Measurements from ENCODE around the gene SLC28A1. TPM values are rescaled to one million over a fixed set of nuclear protein-coding genes. Genes with fewer than 3 reads are reported as not detected.

The SLC28A1 gene
- total RNA-seq, 1 donor from 2014 or later, result not detected

- DNase-seq (ENCODE audit: low spot score in 2 of 2), result no peak
- no peak for FAIRE-seq
Measured at GRCh38 chr15:84880822-84881519, 3.5 kb upstream of the SLC28A1 start.

- DNase-seq (ENCODE audit: low spot score in 2 of 2), result no peak
- no peak for FAIRE-seq
Measured at GRCh38 chr15:84881520-84881830, 3.0 kb upstream of the SLC28A1 start.

- no peak for DNase-seq (ENCODE audit: low spot score in 2 of 2)
- no peak for FAIRE-seq
Measured at GRCh38 chr15:84883466-84883865, 996 bp upstream of the SLC28A1 start.

- no peak for FAIRE-seq
- no peak for DNase-seq (ENCODE audit: low spot score in 2 of 2)
Measured at GRCh38 chr15:84885801-84886200, 1.3 kb downstream of the SLC28A1 start.

GRCh38 chr15:84886211-84886983, 1.9 kb downstream of the SLC28A1 start:
- DNase-seq (ENCODE audit: low spot score in 2 of 2) (no peak), FAIRE-seq (no peak)

- FAIRE-seq, result no peak
Measured at GRCh38 chr15:84886984-84887299, 2.5 kb downstream of the SLC28A1 start.

GRCh38 chr15:84887938-84888337, 3.5 kb downstream of the SLC28A1 start:
- no peak for FAIRE-seq
- DNase-seq (ENCODE audit: low spot score in 2 of 2), result no peak

More at GRCh38 chr15:84886984-84887299, 2.5 kb downstream of the SLC28A1 start:
- DNase-seq (ENCODE audit: low spot score in 2 of 2), result no peak

GRCh38 chr15:84888639-84889038, 4.2 kb downstream of the SLC28A1 start:
- FAIRE-seq (no peak), DNase-seq (ENCODE audit: low spot score in 2 of 2) (no peak)

- DNase-seq (ENCODE audit: low spot score in 2 of 2), result peak in 1 of 2 donors; percentile 42
- FAIRE-seq, result no peak
Measured at GRCh38 chr15:84889313-84889990, 5.0 kb downstream of the SLC28A1 start.

GRCh38 chr15:84889991-84890669, 5.7 kb downstream of the SLC28A1 start:
- FAIRE-seq, result no peak
- no peak for DNase-seq (ENCODE audit: low spot score in 2 of 2)

GRCh38 chr15:84890670-84891162, 6.3 kb downstream of the SLC28A1 start:
- DNase-seq (ENCODE audit: low spot score in 2 of 2) (no peak), FAIRE-seq (no peak)

- FAIRE-seq (no peak), DNase-seq (ENCODE audit: low spot score in 2 of 2) (no peak)
Measured at GRCh38 chr15:84891339-84891738, 6.9 kb downstream of the SLC28A1 start.

GRCh38 chr15:84892786-84893307, 8.4 kb downstream of the SLC28A1 start:
- DNase-seq (ENCODE audit: low spot score in 2 of 2) (no peak), FAIRE-seq (no peak)

- FAIRE-seq (no peak), DNase-seq (ENCODE audit: low spot score in 2 of 2) (no peak)
Measured at GRCh38 chr15:84893607-84894006, 9.1 kb downstream of the SLC28A1 start.

- no peak for FAIRE-seq
- no peak for DNase-seq (ENCODE audit: low spot score in 2 of 2)
Measured at GRCh38 chr15:84894736-84895425, 10.4 kb downstream of the SLC28A1 start.

GRCh38 chr15:84898761-84899160, 14.3 kb downstream of the SLC28A1 start:
- DNase-seq (ENCODE audit: low spot score in 2 of 2) (no peak), FAIRE-seq (no peak)

- DNase-seq (ENCODE audit: low spot score in 2 of 2) (no peak), FAIRE-seq (no peak)
Measured at GRCh38 chr15:84899750-84900149, 15.3 kb downstream of the SLC28A1 start.

GRCh38 chr15:84901540-84901939, 17.1 kb downstream of the SLC28A1 start:
- FAIRE-seq (no peak), DNase-seq (ENCODE audit: low spot score in 2 of 2) (no peak)

GRCh38 chr15:84903751-84904150, 19.3 kb downstream of the SLC28A1 start:
- FAIRE-seq (no peak), DNase-seq (ENCODE audit: low spot score in 2 of 2) (no peak)

GRCh38 chr15:84904419-84904818, 20.0 kb downstream of the SLC28A1 start:
- DNase-seq (ENCODE audit: low spot score in 2 of 2) (no peak), FAIRE-seq (no peak)
